Measurements from ENCODE around the gene PEDS1. TPM values are rescaled to one million over a fixed set of nuclear protein-coding genes. Genes with fewer than 3 reads are reported as not detected.
A peak's percentile ranks its signal among the peaks of the same experiment; 100 is the strongest.

PEDS1 gene
- total and polyA plus RNA-seq, 2 of the 13 experiments (the other 11 are each of a cell fraction or from before 2014, with no cell fraction given), result 30.5 to 93.9 TPM

DNA sequence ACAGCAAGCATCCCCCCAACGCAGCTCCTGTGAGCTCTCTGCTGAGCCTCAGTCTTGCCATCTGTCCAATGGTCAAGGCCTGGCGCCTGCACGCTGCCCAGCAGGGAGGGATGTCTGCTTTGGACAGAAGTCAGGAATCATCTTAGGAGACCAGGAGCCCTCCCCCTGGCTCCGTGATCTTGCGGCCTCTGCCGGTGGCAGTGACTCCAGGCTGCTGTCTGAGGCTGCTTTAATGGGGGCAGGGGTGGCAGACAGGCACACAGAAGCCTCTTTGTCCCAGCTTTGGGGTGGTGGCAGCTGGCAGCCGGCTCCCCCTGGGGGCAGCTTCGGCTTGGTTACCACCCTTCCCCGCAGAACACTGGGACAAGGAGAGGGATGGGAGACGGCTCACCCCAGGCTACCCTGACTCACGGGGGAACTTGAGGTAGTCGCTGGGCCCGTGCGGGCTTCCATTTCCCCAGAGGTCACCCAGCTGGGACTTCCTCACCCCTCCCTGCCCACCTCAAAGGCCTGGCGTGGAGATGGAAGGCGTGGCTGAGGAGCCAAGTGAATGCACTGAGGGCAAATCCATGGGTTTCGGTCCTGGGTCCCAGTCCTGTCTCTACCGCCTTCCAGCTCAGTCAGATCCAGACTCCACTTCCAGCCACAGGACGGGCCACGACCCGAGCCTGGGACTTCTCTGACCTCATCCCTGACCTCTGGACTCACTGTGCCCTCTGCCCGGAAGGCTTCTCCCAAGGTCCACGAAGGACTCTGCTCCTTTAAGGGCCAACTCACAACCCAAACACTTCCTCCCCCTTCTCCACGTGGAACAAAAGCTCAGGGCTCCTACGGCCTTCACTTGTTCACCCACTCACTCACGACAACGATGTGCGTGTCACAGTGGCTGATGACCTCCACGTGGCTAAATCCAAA is 14.8 kb downstream of the PEDS1 start (continued):
- TF ChIP-seq ZNF703 (CRISPR knock-in tag; IDR thresholded peaks at IDR 0.05; ENCODE audit: borderline replicate concordance), result no peak
- TF ChIP-seq ZSCAN30 (CRISPR knock-in tag; IDR thresholded peaks at IDR 0.05), result no peak
- no peak for TF ChIP-seq RFX3 (CRISPR knock-in tag; IDR thresholded peaks at IDR 0.05)
- no peak for TF ChIP-seq MATR3 (CRISPR knock-in tag; IDR thresholded peaks at IDR 0.05)
- TF ChIP-seq, protein P1, sequence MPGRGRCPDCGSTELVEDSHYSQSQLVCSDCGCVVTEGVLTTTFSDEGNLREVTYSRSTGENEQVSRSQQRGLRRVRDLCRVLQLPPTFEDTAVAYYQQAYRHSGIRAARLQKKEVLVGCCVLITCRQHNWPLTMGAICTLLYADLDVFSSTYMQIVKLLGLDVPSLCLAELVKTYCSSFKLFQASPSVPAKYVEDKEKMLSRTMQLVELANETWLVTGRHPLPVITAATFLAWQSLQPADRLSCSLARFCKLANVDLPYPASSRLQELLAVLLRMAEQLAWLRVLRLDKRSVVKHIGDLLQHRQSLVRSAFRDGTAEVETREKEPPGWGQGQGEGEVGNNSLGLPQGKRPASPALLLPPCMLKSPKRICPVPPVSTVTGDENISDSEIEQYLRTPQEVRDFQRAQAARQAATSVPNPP (CRISPR knock-in tag; IDR thresholded peaks at IDR 0.05), result no peak
- no peak for TF ChIP-seq ZNF44 (CRISPR knock-in tag; IDR thresholded peaks at IDR 0.05)
- TF ChIP-seq HOXA3 (CRISPR knock-in tag; IDR thresholded peaks at IDR 0.05), result peak; percentile 43; the same call in 1 of the 2 replicates
- TF ChIP-seq HOXD1 (CRISPR knock-in tag; IDR thresholded peaks at IDR 0.05), result no peak
- TF ChIP-seq RFXAP (CRISPR knock-in tag; IDR thresholded peaks at IDR 0.05; ENCODE audit: borderline replicate concordance), result no peak
- TF ChIP-seq ZSCAN9 (CRISPR knock-in tag; IDR thresholded peaks at IDR 0.05; ENCODE audit: borderline replicate concordance), result no peak
- TF ChIP-seq REXO4 (CRISPR knock-in tag; IDR thresholded peaks at IDR 0.05; ENCODE audit: borderline replicate concordance), result no peak
- TF ChIP-seq, protein P2, sequence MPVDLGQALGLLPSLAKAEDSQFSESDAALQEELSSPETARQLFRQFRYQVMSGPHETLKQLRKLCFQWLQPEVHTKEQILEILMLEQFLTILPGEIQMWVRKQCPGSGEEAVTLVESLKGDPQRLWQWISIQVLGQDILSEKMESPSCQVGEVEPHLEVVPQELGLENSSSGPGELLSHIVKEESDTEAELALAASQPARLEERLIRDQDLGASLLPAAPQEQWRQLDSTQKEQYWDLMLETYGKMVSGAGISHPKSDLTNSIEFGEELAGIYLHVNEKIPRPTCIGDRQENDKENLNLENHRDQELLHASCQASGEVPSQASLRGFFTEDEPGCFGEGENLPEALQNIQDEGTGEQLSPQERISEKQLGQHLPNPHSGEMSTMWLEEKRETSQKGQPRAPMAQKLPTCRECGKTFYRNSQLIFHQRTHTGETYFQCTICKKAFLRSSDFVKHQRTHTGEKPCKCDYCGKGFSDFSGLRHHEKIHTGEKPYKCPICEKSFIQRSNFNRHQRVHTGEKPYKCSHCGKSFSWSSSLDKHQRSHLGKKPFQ (CRISPR knock-in tag; IDR thresholded peaks at IDR 0.05; ENCODE audit: insufficient replicate concordance), result no peak
- no peak for TF ChIP-seq ZNF382 (CRISPR knock-in tag; IDR thresholded peaks at IDR 0.05; ENCODE audit: borderline replicate concordance)
- TF ChIP-seq LCORL (IDR thresholded peaks at IDR 0.05), result no peak
- no peak; the same call in none of the 2 replicates for TF ChIP-seq LCORL (CRISPR knock-in tag; IDR thresholded peaks at IDR 0.05)
- TF ChIP-seq, protein P3, sequence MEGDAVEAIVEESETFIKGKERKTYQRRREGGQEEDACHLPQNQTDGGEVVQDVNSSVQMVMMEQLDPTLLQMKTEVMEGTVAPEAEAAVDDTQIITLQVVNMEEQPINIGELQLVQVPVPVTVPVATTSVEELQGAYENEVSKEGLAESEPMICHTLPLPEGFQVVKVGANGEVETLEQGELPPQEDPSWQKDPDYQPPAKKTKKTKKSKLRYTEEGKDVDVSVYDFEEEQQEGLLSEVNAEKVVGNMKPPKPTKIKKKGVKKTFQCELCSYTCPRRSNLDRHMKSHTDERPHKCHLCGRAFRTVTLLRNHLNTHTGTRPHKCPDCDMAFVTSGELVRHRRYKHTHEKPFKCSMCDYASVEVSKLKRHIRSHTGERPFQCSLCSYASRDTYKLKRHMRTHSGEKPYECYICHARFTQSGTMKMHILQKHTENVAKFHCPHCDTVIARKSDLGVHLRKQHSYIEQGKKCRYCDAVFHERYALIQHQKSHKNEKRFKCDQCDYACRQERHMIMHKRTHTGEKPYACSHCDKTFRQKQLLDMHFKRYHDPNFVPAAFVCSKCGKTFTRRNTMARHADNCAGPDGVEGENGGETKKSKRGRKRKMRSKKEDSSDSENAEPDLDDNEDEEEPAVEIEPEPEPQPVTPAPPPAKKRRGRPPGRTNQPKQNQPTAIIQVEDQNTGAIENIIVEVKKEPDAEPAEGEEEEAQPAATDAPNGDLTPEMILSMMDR (CRISPR knock-in tag; IDR thresholded peaks at IDR 0.05), result peak; percentile 64
- no peak for TF ChIP-seq KLF6 (CRISPR knock-in tag; IDR thresholded peaks at IDR 0.05)
- no peak for TF ChIP-seq JUNB (CRISPR knock-in tag; IDR thresholded peaks at IDR 0.05; ENCODE audit: borderline replicate concordance)
- TF ChIP-seq ZNF383 (CRISPR knock-in tag; IDR thresholded peaks at IDR 0.05; ENCODE audit: borderline replicate concordance), result no peak
- TF ChIP-seq SIN3A (IDR thresholded peaks at IDR 0.05; ENCODE audit: borderline replicate concordance, low read depth, low read length), result no peak
- no peak for TF ChIP-seq SMAD3 (CRISPR knock-in tag; IDR thresholded peaks at IDR 0.05)
- 0 out of 2 replicates have a peak, but pooled peaks have one; percentile 51 for TF ChIP-seq U2AF2 (IDR thresholded peaks at IDR 0.05; ENCODE audit: low read depth, low read length)
- no peak for TF ChIP-seq ZNF296 (CRISPR knock-in tag; conservative IDR thresholded peaks at IDR 0.05)
- peak; percentile 84 for TF ChIP-seq AGO2 (optimal IDR thresholded peaks at IDR 0.05; ENCODE audit: low read depth, low read length)
- TF ChIP-seq RXRA (CRISPR knock-in tag; IDR thresholded peaks at IDR 0.05), result peak; percentile 75
- TF ChIP-seq ZNF350 (CRISPR knock-in tag; IDR thresholded peaks at IDR 0.05; ENCODE audit: borderline replicate concordance, low read depth), result peak; percentile 57; the same call in 1 of the 2 replicates
- TF ChIP-seq ZNF326 (CRISPR knock-in tag; IDR thresholded peaks at IDR 0.05; ENCODE audit: borderline replicate concordance), result no peak
- no peak for TF ChIP-seq ZNF564 (CRISPR knock-in tag; IDR thresholded peaks at IDR 0.05)

Data from HepG2 (cell line).